Epithelial cell of esophagus (primary cell): ENCODE results near the gene ZNF346.

Source experiments
- DNase-seq: peaks from one replicate; pipeline ENCODE4 v3.0.0; 2010; ENCODE audit warnings: low read depth
- H3K4me3 ChIP-seq: 2 replicates; pipeline ENCODE4 v1.5.1; 2011; ENCODE audit warnings: mild to moderate bottlenecking, low read length, control low read depth
- CTCF ChIP-seq: IDR thresholded peaks from 2 replicates; pipeline ENCODE4 v1.5.1; 2011; ENCODE audit warnings: low read depth, mild to moderate bottlenecking, low read length, control low read depth, inconsistent platforms; ENCODE audit not compliant: insufficient read depth; ENCODE audit errors: missing control alignments

The ZNF346 gene

GRCh38 chr5:177015156-177015555, 7.3 kb upstream of the ZNF346 start:
- H3K4me3 ChIP-seq: no peak overlapping the region

GRCh38 chr5:177018341-177018740, 4.2 kb upstream of the ZNF346 start:
- no peak for DNase-seq
- no peak overlapping the region for H3K4me3 ChIP-seq
- no peak for TF ChIP-seq CTCF

More at GRCh38 chr5:177015156-177015555, 7.3 kb upstream of the ZNF346 start:
- no peak for TF ChIP-seq CTCF
- DNase-seq: no peak

GRCh38 chr5:177020033-177020432, 2.5 kb upstream of the ZNF346 start:
- H3K4me3 ChIP-seq: no peak overlapping the region
- peak; percentile 42 for DNase-seq
- no peak for TF ChIP-seq CTCF

GRCh38 chr5:177023303-177023664, 788 bp downstream of the ZNF346 start:
- H3K4me3 ChIP-seq: peak overlapping the region; percentile 75
- DNase-seq: peak; percentile 7

GRCh38 chr5:177024559-177024958, 2.1 kb downstream of the ZNF346 start:
- TF ChIP-seq CTCF: no peak
- H3K4me3 ChIP-seq: no peak overlapping the region
- no peak for DNase-seq

More at GRCh38 chr5:177023303-177023664, 788 bp downstream of the ZNF346 start:
- no peak for TF ChIP-seq CTCF

- DNase-seq: peak; percentile 52
- H3K4me3 ChIP-seq: no peak overlapping the region
- TF ChIP-seq CTCF: no peak
Observed at GRCh38 chr5:177025101-177025601, 2.7 kb downstream of the ZNF346 start.

GRCh38 chr5:177027665-177028064, 5.2 kb downstream of the ZNF346 start:
- no peak for TF ChIP-seq CTCF
- no peak for DNase-seq
- H3K4me3 ChIP-seq: no peak overlapping the region
